ENCODE data around the gene PMS1. TPM values are rescaled to one million over a fixed set of nuclear protein-coding genes. Genes with fewer than 3 reads are reported as not detected.

PMS1 gene
- total and polyA plus RNA-seq, 2 donors (not counting 3 experiments of a cell fraction or from before 2014, with no cell fraction given): 6.6 to 27.8 TPM

GRCh38 chr2:189865826-189866225 is 81.6 kb downstream of the PMS1 start:
- BruUV-seq (replicated peaks): no TSS peak
- Histone ChIP-seq H3K4me2 (ENCODE audit: insufficient read depth, low read length) (no peak overlapping the region), H3K36me3 (ENCODE audit: control insufficient read depth in 2 of 2, extremely low read depth in 1 of 2, insufficient read depth in 2 of 2, low read length in 2 of 2) (peaks cover 0 to 2% of the 10 kb centered on the region in 2 experiments), H3K9me3 (replicated peaks; ENCODE audit: control insufficient read depth, insufficient read depth, low read length) (no peaks in the 10 kb centered on the region), H3K27me3 (ENCODE audit: control insufficient read depth in 2 of 2, insufficient read depth in 2 of 2, low read length in 2 of 2) (no peaks in the 10 kb centered on the region), H3K9ac (replicated peaks; ENCODE audit: extremely low read depth, insufficient read depth, low read length) (no peak overlapping the region), H3K27ac (ENCODE audit: insufficient read depth, low read depth, low read length) (no peak overlapping the region), H4K20me1 (replicated peaks; ENCODE audit: control insufficient read depth, extremely low read depth, insufficient read depth, low read length) (no peaks in the 10 kb centered on the region), H3K9me1 (replicated peaks; ENCODE audit: control insufficient read depth, extremely low read depth, insufficient read depth, low read length) (no peaks in the 10 kb centered on the region), H3K4me1 (ENCODE audit: control insufficient read depth, extremely low read depth, insufficient read depth, low read length) (no peaks in the 10 kb centered on the region), H2AFZ (ENCODE audit: low read depth, low read length) (no peak overlapping the region), H3K4me3 (replicated peaks in 1 of 3; ENCODE audit: insufficient read depth in 1 of 3, low read depth in 1 of 3, low read length in 3 of 3) (no peak overlapping the region), H3K79me2 (ENCODE audit: control insufficient read depth, insufficient read depth, low read length) (no peaks in the 10 kb centered on the region)
- POLR2A ChIA-PET: no interaction called here
- intact Hi-C loops (cut with micrococcal nuclease) (no loop called here), dilution Hi-C loops (cut with MboI; ENCODE audit: extremely low pct_ligation_motif_present, low sequenced_read_pairs) (no loop called here)
- TF ChIP-seq FOS (IDR thresholded peaks at IDR 0.05; ENCODE audit: borderline replicate concordance, insufficient read depth, low read length) (no peak), GATA2 (IDR thresholded peaks at IDR 0.05; ENCODE audit: insufficient read depth, insufficient read length, low read depth, low read length) (no peak), JUN (IDR thresholded peaks at IDR 0.05; ENCODE audit: borderline replicate concordance, insufficient read depth, insufficient read length, low read depth) (no peak), POLR2A (IDR thresholded peaks at IDR 0.05; ENCODE audit: low read depth, low read length) (no peak), MYC (IDR thresholded peaks at IDR 0.05; ENCODE audit: low read depth, low read length) (no peak), EZH2 (IDR thresholded peaks at IDR 0.05; ENCODE audit: borderline replicate concordance, low read depth, low read length, severe bottlenecking) (no peak), POLR2AphosphoS5 (IDR thresholded peaks at IDR 0.05; ENCODE audit: insufficient read depth, low read depth, low read length) (no peak)
- TF ChIP-seq, protein P1, sequence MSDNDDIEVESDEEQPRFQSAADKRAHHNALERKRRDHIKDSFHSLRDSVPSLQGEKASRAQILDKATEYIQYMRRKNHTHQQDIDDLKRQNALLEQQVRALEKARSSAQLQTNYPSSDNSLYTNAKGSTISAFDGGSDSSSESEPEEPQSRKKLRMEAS (IDR thresholded peaks at IDR 0.05; ENCODE audit: insufficient read depth, insufficient read length): no peak
- TF ChIP-seq, protein P2, sequence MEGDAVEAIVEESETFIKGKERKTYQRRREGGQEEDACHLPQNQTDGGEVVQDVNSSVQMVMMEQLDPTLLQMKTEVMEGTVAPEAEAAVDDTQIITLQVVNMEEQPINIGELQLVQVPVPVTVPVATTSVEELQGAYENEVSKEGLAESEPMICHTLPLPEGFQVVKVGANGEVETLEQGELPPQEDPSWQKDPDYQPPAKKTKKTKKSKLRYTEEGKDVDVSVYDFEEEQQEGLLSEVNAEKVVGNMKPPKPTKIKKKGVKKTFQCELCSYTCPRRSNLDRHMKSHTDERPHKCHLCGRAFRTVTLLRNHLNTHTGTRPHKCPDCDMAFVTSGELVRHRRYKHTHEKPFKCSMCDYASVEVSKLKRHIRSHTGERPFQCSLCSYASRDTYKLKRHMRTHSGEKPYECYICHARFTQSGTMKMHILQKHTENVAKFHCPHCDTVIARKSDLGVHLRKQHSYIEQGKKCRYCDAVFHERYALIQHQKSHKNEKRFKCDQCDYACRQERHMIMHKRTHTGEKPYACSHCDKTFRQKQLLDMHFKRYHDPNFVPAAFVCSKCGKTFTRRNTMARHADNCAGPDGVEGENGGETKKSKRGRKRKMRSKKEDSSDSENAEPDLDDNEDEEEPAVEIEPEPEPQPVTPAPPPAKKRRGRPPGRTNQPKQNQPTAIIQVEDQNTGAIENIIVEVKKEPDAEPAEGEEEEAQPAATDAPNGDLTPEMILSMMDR (IDR thresholded peaks at IDR 0.05; ENCODE audit: extremely low read depth in 1 of 2, insufficient read depth in 1 of 2, low read depth in 1 of 2, low read length in 2 of 2): no peak
- FAIRE-seq (no peak), DNase-seq (ENCODE audit: low read depth, low spot score) (no peak)
- CTCF ChIA-PET: interaction anchor here (1.0 to 1.8 kb wide), 3 partner anchors 10 to 169 kb away, joined by 3 to 5 read pairs (median 4); no protein-coding TSS in a partner anchor

Data from endothelial cell of umbilical vein (primary cell).